Measurements from ENCODE around the gene MYL3.

- no peak for TF ChIP-seq CTCF (conservative IDR thresholded peaks at IDR 0.05; ENCODE audit: low read depth in 2 of 2)
- no peak for TF ChIP-seq JUNB (IDR thresholded peaks at IDR 0.05; ENCODE audit: unreplicated experiment)
- no peak for TF ChIP-seq REST (IDR thresholded peaks at IDR 0.05; ENCODE audit: unreplicated experiment)
- no peak for TF ChIP-seq CREB1 (CRISPR knock-in tag; IDR thresholded peaks at IDR 0.05; ENCODE audit: low read depth)
- TF ChIP-seq EZH2phosphoT487 (IDR thresholded peaks at IDR 0.05; ENCODE audit: unreplicated experiment), result no peak
- no peak for TF ChIP-seq EZH2 (IDR thresholded peaks at IDR 0.05; ENCODE audit: low read depth, unreplicated experiment)
- TF ChIP-seq POLR2AphosphoS5 (IDR thresholded peaks at IDR 0.05; ENCODE audit: low read depth), result no peak
- TF ChIP-seq ZNF331 (CRISPR knock-in tag; IDR thresholded peaks at IDR 0.05; ENCODE audit: low read depth), result no peak
- no peak for TF ChIP-seq ETS1 (IDR thresholded peaks at IDR 0.05)
- TF ChIP-seq ZNF462 (CRISPR knock-in tag; IDR thresholded peaks at IDR 0.05), result no peak
- no peak for TF ChIP-seq STAT1 (IDR thresholded peaks at IDR 0.05; ENCODE audit: unreplicated experiment)
- TF ChIP-seq ZNF114 (CRISPR knock-in tag; IDR thresholded peaks at IDR 0.05), result no peak
Measured at GRCh38 chr3:46838301-46838700, 24.9 kb downstream of the MYL3 start.
